CD4-positive, alpha-beta memory T cell (primary cell): ENCODE results near the gene CCDC74A. TPM values are rescaled to one million over a fixed set of nuclear protein-coding genes. Genes with fewer than 3 reads are reported as not detected.
"Not testable (repeated sequence)": the region's sequence is repeated elsewhere in the genome, so short reads cannot be mapped to it uniquely, and the experiment has no call there.

Experiments used
- CTCF ChIA-PET: fragments of 350-600 bp; sonication (Branson Sonifier 250); formaldehyde crosslinking; loops from one replicate; lab custom pipeline; 2021; ENCODE audit warnings: inconsistent platforms; ENCODE audit not compliant: partially characterized antibody; lab: Charles Lee
- POLR2A ChIA-PET: fragments of 350-600 bp; sonication (Branson Sonifier 250); formaldehyde crosslinking; loops from one replicate; lab custom pipeline; 2021; ENCODE audit not compliant: partially characterized antibody; lab: Charles Lee
- DNase-seq, 5 donors: peaks; one replicate each; pipeline versions ENCODE4 v3.0.0 to v3.0.0-alpha.2; 2020 to 2022; ENCODE audit warnings: mixed read lengths in 1 of 5
- H3K27ac ChIP-seq: one replicate; pipeline ENCODE4 v1.7.0; 2013; ENCODE audit warnings: low read depth, low read length
- H3K27me3 ChIP-seq: 2 replicates; pipeline ENCODE4 v1.7.0; 2013; ENCODE audit warnings: mild to moderate bottlenecking, low read length, moderate library complexity; ENCODE audit not compliant: insufficient read depth
- H3K36me3 ChIP-seq: 2 replicates; pipeline ENCODE4 v1.7.0; 2013; ENCODE audit warnings: mild to moderate bottlenecking, low read length, moderate library complexity; ENCODE audit not compliant: insufficient read depth
- H3K4me1 ChIP-seq: 2 replicates; pipeline ENCODE4 v1.7.0; 2013; ENCODE audit warnings: mild to moderate bottlenecking, low read length, moderate library complexity; ENCODE audit not compliant: insufficient read depth
- H3K4me3 ChIP-seq, 2 donors: one replicate each; pipeline ENCODE4 v1.7.0; 2013; ENCODE audit warnings: low read length in 2 of 2, mild to moderate bottlenecking in 1 of 2
- H3K9me3 ChIP-seq, 2 donors: one replicate each; pipeline ENCODE4 v1.7.0; 2013; ENCODE audit warnings: low read length in 2 of 2, control low read depth in 1 of 2; ENCODE audit not compliant: control insufficient read depth in 1 of 2
- H3K27ac Mint-ChIP-seq, 7 donors: one replicate each; pipeline ENCODE4 v1.8.0; 2020 to 2021; ENCODE audit warnings: mixed read lengths in 7 of 7, mild to moderate bottlenecking in 6 of 7, inconsistent platforms in 3 of 7, moderate library complexity in 3 of 7
- H3K27me3 Mint-ChIP-seq, 2 donors: one replicate each; pipeline ENCODE4 v1.8.0; 2020 to 2021; ENCODE audit warnings: mixed read lengths in 2 of 2
- H3K36me3 Mint-ChIP-seq, 2 donors: one replicate each; pipeline ENCODE4 v1.8.0; 2020 to 2021; ENCODE audit warnings: mixed read lengths in 2 of 2, inconsistent platforms in 1 of 2, mild to moderate bottlenecking in 1 of 2
- H3K4me1 Mint-ChIP-seq, 4 donors: one replicate each; pipeline ENCODE4 v1.8.0; 2020 to 2021; ENCODE audit warnings: mixed read lengths in 4 of 4, mild to moderate bottlenecking in 1 of 4
- H3K4me3 Mint-ChIP-seq, 8 donors: one replicate each; pipeline ENCODE4 v1.8.0; 2020 to 2021; ENCODE audit warnings: mixed read lengths in 8 of 8, mild to moderate bottlenecking in 7 of 8, moderate library complexity in 6 of 8, inconsistent platforms in 3 of 8
- H3K9me3 Mint-ChIP-seq, 8 donors: one replicate each; pipeline ENCODE4 v1.8.0; 2020 to 2021; ENCODE audit warnings: mixed read lengths in 8 of 8, mild to moderate bottlenecking in 5 of 8, inconsistent platforms in 3 of 8, moderate library complexity in 1 of 8
- intact Hi-C: fragments of 100-400 bp; cut with micrococcal nuclease; formaldehyde crosslinking; loops from one replicate; pipeline ENCODE4 v1.15.1; 2023
- polyA plus RNA-seq, 2 donors: library from polyadenylated mRNA; unstranded; fragments of 300-500 nt; fragmentation: Illumina TruSeq; gene quantifications; one replicate each; pipeline ENCODE4 v1.2.3, GENCODE V29; 2021
- total RNA-seq, 2 experiments: library from RNA; stranded (reverse); gene quantifications; one replicate each; pipeline ENCODE4 v1.2.3, GENCODE V29; 2021

CCDC74A gene
- total and polyA plus RNA-seq, 4 experiments from 2014 or later: 0.38 to 0.54 (median 0.42) TPM; not detected in 1

GRCh38 chr2:131532723-131533608 lies 5.3 kb downstream of the CCDC74A start:
- H3K36me3 Mint-ChIP-seq, H3K27ac Mint-ChIP-seq, H3K27me3 ChIP-seq, H3K9me3 ChIP-seq, POLR2A ChIA-PET, H3K9me3 Mint-ChIP-seq, H3K4me3 ChIP-seq, CTCF ChIA-PET, H3K36me3 ChIP-seq, intact Hi-C loops, H3K27ac ChIP-seq, DNase-seq, H3K27me3 Mint-ChIP-seq, H3K4me1 ChIP-seq, H3K4me3 Mint-ChIP-seq: not testable (repeated sequence)
- peaks cover 0 to 11% (median 3%) of the 10 kb centered on the region in 4 donors for H3K4me1 Mint-ChIP-seq

GRCh38 chr2:131533609-131534316 lies 6.1 kb downstream of the CCDC74A start:
- H3K4me3 Mint-ChIP-seq, H3K4me3 ChIP-seq, POLR2A ChIA-PET, H3K9me3 Mint-ChIP-seq, H3K4me1 ChIP-seq, H3K36me3 Mint-ChIP-seq, H3K27ac ChIP-seq, H3K27me3 ChIP-seq, DNase-seq, H3K9me3 ChIP-seq, H3K27me3 Mint-ChIP-seq, H3K27ac Mint-ChIP-seq, intact Hi-C loops, H3K4me1 Mint-ChIP-seq, CTCF ChIA-PET, H3K36me3 ChIP-seq: not testable (repeated sequence)

- H3K27ac ChIP-seq, H3K36me3 Mint-ChIP-seq, H3K4me1 ChIP-seq, H3K4me1 Mint-ChIP-seq, DNase-seq, H3K9me3 ChIP-seq, H3K36me3 ChIP-seq, H3K9me3 Mint-ChIP-seq, intact Hi-C loops, H3K4me3 Mint-ChIP-seq, H3K4me3 ChIP-seq, H3K27me3 ChIP-seq, CTCF ChIA-PET, H3K27ac Mint-ChIP-seq, POLR2A ChIA-PET, H3K27me3 Mint-ChIP-seq: not testable (repeated sequence)
Observed at GRCh38 chr2:131534317-131534672, 6.6 kb downstream of the CCDC74A start.

- H3K9me3 Mint-ChIP-seq, POLR2A ChIA-PET, H3K9me3 ChIP-seq, H3K27ac Mint-ChIP-seq, H3K4me1 ChIP-seq, H3K27me3 Mint-ChIP-seq, H3K4me3 Mint-ChIP-seq, H3K4me1 Mint-ChIP-seq, intact Hi-C loops, CTCF ChIA-PET, H3K4me3 ChIP-seq, H3K27ac ChIP-seq, H3K36me3 ChIP-seq, DNase-seq, H3K36me3 Mint-ChIP-seq, H3K27me3 ChIP-seq: not testable (repeated sequence)
Observed at GRCh38 chr2:131534965-131535364, 7.3 kb downstream of the CCDC74A start.

- Histone ChIP-seq H3K36me3 (no peaks in the 10 kb centered on the region), H3K9me3 (no peaks in the 10 kb centered on the region), H3K4me1 (no peaks in the 10 kb centered on the region), H3K27me3 (no peaks in the 10 kb centered on the region), H3K27ac (no peak overlapping the region), H3K4me3 (no peak overlapping the region)
- H3K36me3 Mint-ChIP-seq: no peaks in the 10 kb centered on the region
- ChIA-PET POLR2A (no interaction called here), CTCF (no interaction called here)
- no peak overlapping the region for H3K4me3 Mint-ChIP-seq
- no peak overlapping the region for H3K27ac Mint-ChIP-seq
- DNase-seq: no peak
- H3K9me3 Mint-ChIP-seq: no peaks in the 10 kb centered on the region
- no peaks in the 10 kb centered on the region for H3K4me1 Mint-ChIP-seq
- intact Hi-C loops: no loop called here
- H3K27me3 Mint-ChIP-seq: peaks cover 0 to 2% of the 10 kb centered on the region in 2 donors
Observed at GRCh38 chr2:131535526-131535925, 7.8 kb downstream of the CCDC74A start.

- H3K9me3 Mint-ChIP-seq, H3K4me3 ChIP-seq, POLR2A ChIA-PET, CTCF ChIA-PET, H3K4me3 Mint-ChIP-seq, H3K27ac ChIP-seq, DNase-seq, H3K9me3 ChIP-seq, intact Hi-C loops, H3K36me3 Mint-ChIP-seq, H3K27me3 ChIP-seq, H3K27me3 Mint-ChIP-seq, H3K27ac Mint-ChIP-seq, H3K36me3 ChIP-seq, H3K4me1 ChIP-seq, H3K4me1 Mint-ChIP-seq: not testable (repeated sequence)
Observed at GRCh38 chr2:131535951-131536826, 8.5 kb downstream of the CCDC74A start.

- H3K27me3 ChIP-seq, intact Hi-C loops, CTCF ChIA-PET, H3K27me3 Mint-ChIP-seq, H3K4me3 Mint-ChIP-seq, H3K36me3 ChIP-seq, H3K27ac ChIP-seq, H3K9me3 ChIP-seq, H3K36me3 Mint-ChIP-seq, H3K4me1 Mint-ChIP-seq, H3K4me1 ChIP-seq, POLR2A ChIA-PET, H3K9me3 Mint-ChIP-seq, DNase-seq, H3K4me3 ChIP-seq: not testable (repeated sequence)
- H3K27ac Mint-ChIP-seq: peak overlapping the region in 2 of 7 donors; percentile 12 to 53
Observed at GRCh38 chr2:131536841-131537240, 9.2 kb downstream of the CCDC74A start.
